LNCaP clone FGC (cell line): Measurements from ENCODE around the gene ZNF774.
"Not testable (repeated sequence)": the region's sequence is repeated elsewhere in the genome, so short reads cannot be mapped to it uniquely, and the experiment has no call there.

Experiments used
- DNase-seq: peaks from one replicate; pipeline ENCODE4 v3.0.0-alpha.2; 2011; ENCODE audit warnings: low read depth
- H3K4me3 ChIP-seq: 2 replicates; pipeline ENCODE4 v1.5.1; 2011; ENCODE audit warnings: mild to moderate bottlenecking, low read depth, low read length, control low read depth
- CTCF ChIP-seq: IDR thresholded peaks from 2 replicates; pipeline ENCODE4 v1.5.1; 2012; ENCODE audit warnings: mild to moderate bottlenecking; ENCODE audit not compliant: control insufficient read depth, insufficient read depth; ENCODE audit errors: extremely low read depth

ZNF774 gene

DNA sequence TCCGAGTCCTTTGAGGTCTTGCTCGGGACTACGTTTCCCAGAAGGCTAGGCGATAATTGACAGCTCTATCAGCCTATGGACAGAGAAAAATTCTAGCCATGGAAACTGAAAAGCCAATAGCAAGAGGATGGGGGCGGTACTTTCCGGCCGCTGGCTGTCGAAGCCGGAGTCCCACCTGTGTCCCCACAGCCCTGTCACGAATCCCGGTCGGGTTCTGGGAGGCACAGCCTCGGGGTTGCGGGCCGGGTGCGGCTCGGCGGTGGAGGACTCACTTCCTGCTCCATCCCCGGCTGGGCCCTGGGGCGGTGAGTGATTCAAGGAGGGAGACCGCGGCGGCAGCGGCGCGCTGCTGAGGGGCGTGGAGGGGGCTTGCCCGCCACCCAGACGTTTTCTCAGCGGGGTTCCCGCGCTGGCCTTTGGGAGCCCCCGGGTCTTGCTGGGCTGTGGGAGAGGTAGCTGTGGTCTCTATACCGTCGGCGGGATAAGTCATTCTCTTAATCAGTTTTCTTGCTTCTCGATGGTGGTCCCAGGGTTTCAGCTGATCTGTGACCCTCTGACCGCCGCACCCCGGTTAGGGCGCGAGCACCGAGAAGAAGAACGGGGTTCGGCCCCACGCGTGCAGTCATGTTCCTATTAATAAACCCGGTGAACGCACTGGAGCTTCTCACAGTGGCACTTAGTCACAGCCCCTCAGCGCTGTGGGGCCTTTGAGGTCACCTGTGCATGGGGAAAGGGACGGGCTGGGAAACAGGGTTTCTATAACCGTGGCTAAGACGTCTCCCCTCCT lies at the start of gene ZNF774:
ZNF774 (plus strand) TSS at position 178 of the 787 bp plus-strand sequence. CDS start 2,377 bp downstream, outside the sequence.
- no peak for TF ChIP-seq CTCF
- peak; percentile 90 for DNase-seq

DNA sequence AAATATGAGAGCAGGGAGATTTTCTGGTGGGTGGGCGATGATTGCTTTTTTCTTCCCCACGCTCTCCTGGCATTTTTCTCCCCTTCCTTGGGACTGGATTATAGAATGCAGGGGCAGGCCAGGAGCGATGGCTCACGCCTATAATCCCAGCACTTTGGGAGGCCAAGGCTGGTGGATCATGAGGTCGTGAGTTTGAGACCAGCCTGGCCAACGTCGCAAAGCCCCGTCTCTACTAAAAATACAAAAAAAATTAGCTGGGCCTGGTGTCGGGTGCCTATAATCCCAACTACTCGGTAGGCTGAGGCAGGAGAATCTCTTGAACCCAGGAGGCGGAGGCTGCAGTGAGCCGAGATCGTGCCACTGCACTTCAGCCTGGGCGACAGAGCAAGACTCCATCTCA lies 46.7 kb upstream of the ZNF774 start:
- DNase-seq, H3K4me3 ChIP-seq: not testable (repeated sequence)

More for the DNA sequence above, at the start of gene ZNF774:
- H3K4me3 ChIP-seq: peak within 1 kb of the TSS; percentile 75

DNA sequence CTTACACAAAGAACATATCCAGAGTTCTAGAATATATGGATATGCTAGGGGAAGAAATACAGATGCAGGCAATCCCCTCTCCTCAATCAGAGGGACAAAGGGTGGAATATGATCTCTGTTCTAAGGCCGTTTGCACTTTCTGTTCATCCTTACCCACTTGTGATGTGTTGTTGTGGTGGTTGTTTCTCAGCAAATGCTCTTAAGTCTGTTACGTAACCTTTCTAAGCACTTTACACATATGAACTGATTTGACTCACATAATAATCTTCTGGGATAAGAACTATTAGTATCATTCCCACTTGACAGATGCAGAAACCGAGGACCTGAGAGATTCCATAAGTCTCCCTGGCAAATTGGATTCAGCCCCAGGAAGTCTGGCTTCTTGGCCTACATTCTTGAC lies 46.2 kb upstream of the ZNF774 start:
- TF ChIP-seq CTCF: no peak
- no peak overlapping the region for H3K4me3 ChIP-seq
- no peak for DNase-seq

DNA sequence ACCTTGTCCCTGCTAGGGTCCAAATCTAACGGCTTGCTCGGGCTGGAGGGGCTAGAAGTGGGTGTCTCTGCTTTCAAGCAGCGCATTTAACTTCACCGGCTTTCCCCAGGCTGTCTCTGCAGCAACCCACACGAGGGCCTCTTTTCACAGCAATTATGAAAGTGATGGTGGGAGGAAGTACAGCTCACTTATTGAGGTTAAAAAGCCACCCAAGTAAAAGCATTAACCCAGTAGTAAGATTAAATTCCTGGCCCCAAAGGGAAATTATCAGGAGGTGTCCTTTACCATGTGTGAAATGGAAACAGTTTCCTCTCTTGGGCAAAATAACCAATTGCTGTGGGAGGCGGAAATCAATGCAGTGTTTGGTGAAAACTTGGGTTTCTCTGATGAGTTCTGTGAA lies 45.5 kb upstream of the ZNF774 start:
- no peak overlapping the region for H3K4me3 ChIP-seq
- TF ChIP-seq CTCF: no peak
- no peak for DNase-seq

DNA sequence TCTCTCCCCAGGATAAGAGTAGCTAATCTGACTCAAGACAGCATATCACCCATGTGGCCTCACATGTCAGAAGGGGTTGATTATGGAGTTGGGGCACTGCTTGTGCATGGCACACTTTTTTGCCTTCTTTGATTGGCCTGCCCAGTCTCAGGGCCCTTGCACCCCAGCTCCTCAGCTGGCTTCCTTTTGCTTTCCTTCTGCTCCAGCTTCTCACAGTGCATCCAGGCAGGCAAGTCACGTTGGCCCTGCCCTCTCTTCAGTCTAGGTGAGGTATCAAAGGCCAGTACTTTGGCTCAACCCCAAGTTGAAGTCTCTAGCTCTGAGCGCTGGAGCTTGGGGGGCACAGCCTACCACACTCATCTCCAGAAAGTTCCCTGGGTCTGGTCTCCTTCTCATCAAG lies 44.4 kb upstream of the ZNF774 start:
- H3K4me3 ChIP-seq: no peak overlapping the region
- no peak for DNase-seq
- TF ChIP-seq CTCF: no peak

DNA sequence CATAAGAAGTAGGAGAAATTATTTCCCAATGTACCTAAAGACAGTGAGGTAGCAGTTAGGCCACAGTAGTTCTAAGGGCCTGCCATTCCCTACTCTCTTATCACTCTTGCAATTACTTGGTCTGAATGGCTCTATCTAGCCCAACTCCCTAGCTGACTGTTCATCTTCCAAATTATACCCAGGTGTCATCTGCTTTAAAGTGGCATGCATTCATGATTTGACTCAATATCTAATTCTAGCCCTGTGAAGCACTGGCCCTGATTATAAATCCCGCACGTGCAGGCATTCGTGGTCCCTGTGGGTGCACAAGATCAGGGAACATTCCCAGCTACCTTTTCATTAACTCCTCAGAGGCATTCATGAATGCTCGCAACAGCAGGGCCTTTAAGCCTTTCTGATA lies 43.1 kb upstream of the ZNF774 start:
- H3K4me3 ChIP-seq: no peak overlapping the region
- no peak for TF ChIP-seq CTCF
- no peak for DNase-seq

DNA sequence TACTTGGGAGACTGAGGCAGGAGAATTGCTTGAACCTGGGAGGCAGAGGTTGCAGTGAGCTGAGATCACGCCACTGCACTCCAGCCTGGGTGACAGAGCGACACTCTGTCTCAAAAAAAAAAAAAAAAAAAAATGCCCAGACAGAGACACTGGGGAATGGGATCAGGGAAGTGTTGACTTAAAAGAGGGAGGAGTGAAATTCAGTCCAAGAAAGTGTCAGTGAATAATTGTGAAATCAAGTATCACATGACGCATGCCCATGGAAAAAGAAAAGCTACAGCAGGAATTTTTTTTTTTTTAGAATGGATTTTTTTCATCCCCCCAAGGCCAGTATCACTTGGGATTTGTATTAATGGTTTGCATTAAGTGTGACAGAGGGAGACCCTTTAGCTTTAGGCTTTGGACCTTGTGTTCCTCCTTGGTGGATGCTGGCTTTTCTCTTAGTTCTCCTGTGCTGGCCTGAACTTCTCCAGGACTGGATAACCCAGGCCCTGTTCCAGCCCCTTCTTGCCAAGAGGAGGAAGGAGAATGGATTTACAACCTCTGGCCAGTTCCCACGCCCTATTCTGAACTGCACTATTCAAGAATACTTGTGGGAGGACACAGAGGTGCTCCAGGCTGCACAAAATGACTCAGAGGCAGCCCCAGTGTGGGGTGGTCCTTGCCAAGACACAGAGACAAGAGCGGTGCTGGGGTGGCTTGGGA lies 36.7 kb upstream of the ZNF774 start:
- no peak overlapping the region for H3K4me3 ChIP-seq
- TF ChIP-seq CTCF: no peak
- peak; percentile 93 for DNase-seq
